K562 (cell line): ENCODE measurements around the gene B4GALNT4. TPM values are rescaled to one million over a fixed set of nuclear protein-coding genes. Genes with fewer than 3 reads are reported as not detected.

ENCODE experiments used
- CBX3 ChIP-seq, 2 experiments: IDR thresholded peaks; 1 replicate in 1 of 2; 2 replicates in 1 of 2; pipeline ENCODE4 v1.6.1; 2012; ENCODE audit warnings: inconsistent platforms in 2 of 2, low read length in 2 of 2, borderline replicate concordance in 1 of 2, control low read depth in 1 of 2
- EP300 ChIP-seq: IDR thresholded peaks from 2 replicates; pipeline ENCODE4 v1.6.1; 2012; ENCODE audit warnings: low read length, improper control_type of control experiment
- HBP1 ChIP-seq: fragments of 450-650 bp; formaldehyde crosslinking; IDR thresholded peaks from 2 replicates; pipeline ENCODE4 v1.4.0; 2022; ENCODE audit warnings: missing genetic modification characterization
- ILF3 ChIP-seq: fragments of 450-650 bp; IDR thresholded peaks from 2 replicates; pipeline ENCODE4 v1.6.1; 2018; ENCODE audit warnings: antibody characterized with exemption, mild to moderate bottlenecking, moderate library complexity, borderline replicate concordance
- MTA3 ChIP-seq: fragments of 450-650 bp; formaldehyde crosslinking; IDR thresholded peaks from 2 replicates; pipeline ENCODE4 v1.6.1; 2017; ENCODE audit warnings: mild to moderate bottlenecking, borderline replicate concordance
- RREB1 ChIP-seq: fragments of 250-450 bp; sonication (Bioruptor Pico); IDR thresholded peaks from 2 replicates; pipeline ENCODE4 v1.4.0; 2020
- SFPQ ChIP-seq: fragments of 200-400 bp; formaldehyde crosslinking; IDR thresholded peaks from 2 replicates; pipeline ENCODE4 v1.6.1; 2017; ENCODE audit warnings: mild to moderate bottlenecking, low read depth, low read length, moderate library complexity
- SMAD4 ChIP-seq: fragments of 250-450 bp; sonication (Bioruptor Pico); conservative IDR thresholded peaks from 2 replicates; pipeline ENCODE4 v1.8.0; 2021; ENCODE audit warnings: inconsistent platforms, mild to moderate bottlenecking, moderate library complexity
- U2AF2 ChIP-seq: fragments of 200-400 bp; formaldehyde crosslinking; optimal IDR thresholded peaks from 2 replicates; pipeline ENCODE3; 2017; ENCODE audit warnings: low read depth, mild to moderate bottlenecking, low read length
- ZNF398 ChIP-seq: fragments of 250-450 bp; sonication (Bioruptor Pico); IDR thresholded peaks from 2 replicates; pipeline ENCODE4 v1.8.0; 2021; ENCODE audit warnings: moderate library complexity, mild to moderate bottlenecking, inconsistent platforms
- polyA plus RNA-seq, 8 experiments: library from polyadenylated mRNA; depleted of rRNA in 4 of 8; stranded (reverse) in 5 of 8; unstranded in 3 of 8; fragments of >200 nt; fragmentation: Nextera tagmentation in 2 of 8; fragmentation: Illumina TruSeq in 1 of 8; extraction: Ambion mirVana in 2 of 8; extraction: Trizol in 1 of 8; gene quantifications; 2 replicates each; pipeline versions ENCODE4 v1.2.1 to v1.2.3, GENCODE V29; 2011 to 2014; ENCODE audit warnings: inconsistent platforms in 1 of 8, missing spikeins in 1 of 8
- total RNA-seq, 7 experiments: library from RNA; depleted of rRNA in 6 of 7; stranded (reverse); fragments of >200 nt in 6 of 7; fragmentation: Illumina TruSeq in 2 of 7; extraction: Trizol in 2 of 7; gene quantifications; 2 replicates each; pipeline versions ENCODE4 v1.2.1 to v1.2.3, GENCODE V29; 2011 to 2021; ENCODE audit warnings: low replicate concordance in 1 of 7
- TF ChIP-seq, protein P1 (sequence below), 3 experiments: fragments of 200-800 bp in 1 of 3; sonication (Bioruptor generic) in 1 of 3; sonication (generic) in 1 of 3; formaldehyde crosslinking in 1 of 3; IDR thresholded peaks; 2 replicates each; pipeline versions ENCODE4 v1.6.1 to v1.8.0; 2016 to 2022; ENCODE audit warnings: mild to moderate bottlenecking in 2 of 3, missing compliant biosample characterization in 2 of 3, missing genetic modification characterization in 2 of 3, missing genetic modification reagents in 1 of 3
- TF ChIP-seq, protein P2 (sequence below), 2 experiments: fragments of 450-650 bp in 1 of 2; sonication (generic) in 1 of 2; formaldehyde crosslinking in 1 of 2; IDR thresholded peaks in 1 of 2; conservative IDR thresholded peaks in 1 of 2; 2 replicates each; pipeline versions ENCODE4 v1.6.1 to v1.8.1; 2016 to 2023; ENCODE audit warnings: mild to moderate bottlenecking in 2 of 2, moderate library complexity in 2 of 2, inconsistent platforms in 1 of 2, missing genetic modification reagents in 1 of 2

The B4GALNT4 gene
- total and polyA plus RNA-seq, 9 of the 15 experiments (the other 6 are each of a cell fraction or from before 2014, with no cell fraction given), result 0.20 to 37.1 (median 10.8) TPM; not detected in 1

DNA sequence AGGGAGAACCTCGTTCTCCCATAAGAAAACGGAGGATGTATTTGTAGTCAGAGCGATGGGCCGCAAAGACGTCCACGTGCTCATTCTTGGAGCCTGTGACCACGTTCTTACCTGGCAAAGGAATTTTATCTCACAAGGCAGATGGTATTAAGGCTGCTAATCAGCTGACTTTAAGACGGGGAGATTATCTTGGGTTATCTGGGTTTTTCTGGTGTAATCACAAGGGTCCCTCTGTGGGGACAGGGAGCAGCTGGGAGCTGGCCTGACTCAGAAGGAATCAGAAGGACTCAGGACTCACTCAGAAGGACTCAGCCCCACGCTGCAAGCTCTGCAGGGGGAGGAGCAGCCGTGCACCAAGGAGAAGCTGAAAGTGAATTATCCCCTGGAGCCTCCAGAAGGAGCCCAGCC is 53.0 kb downstream of the B4GALNT4 start (continued):
- 0 out of 3 replicates have a peak, but pooled peaks of 1 of the 2 experiments have one; percentile 20 for TF ChIP-seq CBX3 (IDR thresholded peaks at IDR 0.05; ENCODE audit: borderline replicate concordance in 1 of 2, low read length in 2 of 2)
- no peak for TF ChIP-seq SFPQ
- peak; percentile 81 for TF ChIP-seq EP300
- peak; percentile 75 for TF ChIP-seq SMAD4 (CRISPR knock-in tag)
- TF ChIP-seq MTA3, result 0 out of 2 replicates have a peak, but pooled peaks have one; percentile 29
- TF ChIP-seq ILF3, result no peak
- no peak for TF ChIP-seq HBP1 (CRISPR knock-in tag)
- TF ChIP-seq, protein P1, sequence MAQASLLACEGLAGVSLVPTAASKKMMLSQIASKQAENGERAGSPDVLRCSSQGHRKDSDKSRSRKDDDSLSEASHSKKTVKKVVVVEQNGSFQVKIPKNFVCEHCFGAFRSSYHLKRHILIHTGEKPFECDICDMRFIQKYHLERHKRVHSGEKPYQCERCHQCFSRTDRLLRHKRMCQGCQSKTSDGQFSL (CRISPR knock-in tag; IDR thresholded peaks at IDR 0.05), result no peak
- TF ChIP-seq, protein P1 (tag; IDR thresholded peaks at IDR 0.05), result no peak
- no peak for TF ChIP-seq RREB1
- TF ChIP-seq U2AF2, result no peak
- no peak for TF ChIP-seq ZNF398 (CRISPR knock-in tag)
- TF ChIP-seq, protein P2, sequence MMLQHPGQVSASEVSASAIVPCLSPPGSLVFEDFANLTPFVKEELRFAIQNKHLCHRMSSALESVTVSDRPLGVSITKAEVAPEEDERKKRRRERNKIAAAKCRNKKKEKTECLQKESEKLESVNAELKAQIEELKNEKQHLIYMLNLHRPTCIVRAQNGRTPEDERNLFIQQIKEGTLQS (IDR thresholded peaks at IDR 0.05), result no peak
- TF ChIP-seq, protein P2 (CRISPR knock-in tag; conservative IDR thresholded peaks at IDR 0.05), result no peak
